GM12878 (cell line): ENCODE data around the gene PTPRN2. TPM values are rescaled to one million over a fixed set of nuclear protein-coding genes. Genes with fewer than 3 reads are reported as not detected.

Source experiments
- ATAC-seq: fragments of 200-7000 bp; cut with Tn5 transposase; 3 replicates; pipeline ENCODE4 v1.9.1; 2020; ENCODE audit warnings: mild to moderate bottlenecking, moderate library complexity
- BruUV-seq: library from RNA; stranded (reverse); fragments of 400-500 nt; replicated peaks from 2 replicates; lab custom pipeline; 2021; lab: Mats Ljungman, UMichigan
- CTCF ChIA-PET: fragments of 300-600 bp; sonication (Branson Sonifier 250); formaldehyde crosslinking; extraction: SDS; loops from one replicate; lab custom pipeline; 2021; ENCODE audit warnings: inconsistent platforms; lab: Yijun Ruan, JAX
- POLR2A ChIA-PET: fragments of 350-600 bp; formaldehyde crosslinking; extraction: SDS; loops from one replicate; lab custom pipeline; 2021; ENCODE audit warnings: inconsistent platforms; lab: Charles Lee
- RAD21 ChIA-PET: fragments of 300-600 bp; sonication (Branson Sonifier 250); formaldehyde crosslinking; loops from one replicate; lab custom pipeline; 2023; ENCODE audit warnings: antibody characterized with exemption; ENCODE audit not compliant: unreplicated experiment; lab: Charles Lee
- SMC1A ChIA-PET: fragments of 300-600 bp; sonication (Branson Sonifier 250); formaldehyde crosslinking; loops from one replicate; lab custom pipeline; 2023; ENCODE audit not compliant: unreplicated experiment, uncharacterized antibody; lab: Charles Lee
- DNase-seq: peaks from one replicate; pipeline ENCODE4 v3.0.0-alpha.2; 2011; ENCODE audit warnings: low read depth, low spot score
- FAIRE-seq: peaks from 3 replicates; lab custom pipeline; 2011; peaks lifted over from hg19 to GRCh38; lab: Jason Lieb, UNC
- H2AFZ ChIP-seq: 2 replicates; pipeline ENCODE4 v1.6.0; 2011; ENCODE audit warnings: low read depth, low read length, control low read depth; ENCODE audit not compliant: control insufficient read depth
- H3K27ac ChIP-seq: 2 replicates; pipeline ENCODE4 v1.5.1; 2011; ENCODE audit warnings: control low read depth; ENCODE audit not compliant: control insufficient read depth, insufficient read depth
- H3K27me3 ChIP-seq, 2 experiments: replicated peaks in 1 of 2; 2 replicates each; pipeline versions ENCODE4 v1.6.0 to v1.6.1; 2011; ENCODE audit warnings: low read length in 1 of 2; ENCODE audit not compliant: control insufficient read depth in 2 of 2, insufficient read depth in 2 of 2
- H3K36me3 ChIP-seq, 2 experiments: 2 replicates each; pipeline ENCODE4 v1.5.1; 2011; ENCODE audit warnings: low read length in 1 of 2; ENCODE audit not compliant: control insufficient read depth in 2 of 2, insufficient read depth in 2 of 2
- H3K4me1 ChIP-seq: 2 replicates; pipeline ENCODE4 v1.6.1; 2011; ENCODE audit warnings: mild to moderate bottlenecking, low read length, moderate library complexity, mixed read lengths; ENCODE audit not compliant: control insufficient read depth, insufficient read depth
- H3K4me2 ChIP-seq: 2 replicates; pipeline ENCODE4 v1.6.0; 2011; ENCODE audit warnings: control low read depth; ENCODE audit not compliant: control insufficient read depth, insufficient read depth
- H3K4me3 ChIP-seq: fragments of 200-600 bp; sonication (generic); 2 replicates; pipeline ENCODE4 v1.5.1; 2016
- H3K79me2 ChIP-seq: 2 replicates; pipeline ENCODE4 v1.6.0; 2011; ENCODE audit warnings: low read length; ENCODE audit not compliant: control insufficient read depth, insufficient read depth
- H3K9ac ChIP-seq: 2 replicates; pipeline ENCODE4 v1.8.0; 2011; ENCODE audit warnings: low read length, control low read depth, mixed read lengths; ENCODE audit not compliant: control insufficient read depth, insufficient read depth
- H3K9me3 ChIP-seq: replicated peaks from 3 replicates; pipeline ENCODE4 v1.5.1; 2011; ENCODE audit warnings: mild to moderate bottlenecking, low read length; ENCODE audit not compliant: control insufficient read depth, insufficient read depth
- H4K20me1 ChIP-seq: 2 replicates; pipeline ENCODE4 v1.6.0; 2011; ENCODE audit not compliant: control insufficient read depth, insufficient read depth
- BMI1 ChIP-seq: fragments of 450-650 bp; IDR thresholded peaks from 2 replicates; pipeline ENCODE4 v1.6.1; 2016; ENCODE audit warnings: mild to moderate bottlenecking, moderate library complexity, borderline replicate concordance
- E2F4 ChIP-seq: IDR thresholded peaks from 2 replicates; pipeline ENCODE4 v1.6.1; 2012; ENCODE audit warnings: low read depth, low read length, improper control_type of control experiment
- JUNB ChIP-seq: IDR thresholded peaks from 2 replicates; pipeline ENCODE4 v1.6.1; 2016; ENCODE audit warnings: antibody characterized with exemption, mild to moderate bottlenecking
- SUPT20H ChIP-seq: IDR thresholded peaks from 2 replicates; pipeline ENCODE4 v1.6.1; 2011; ENCODE audit warnings: low read depth, mild to moderate bottlenecking, low read length, moderate library complexity, borderline replicate concordance; ENCODE audit not compliant: control insufficient read depth
- USF1 ChIP-seq: IDR thresholded peaks from 2 replicates; pipeline ENCODE4 v1.6.1; 2011; ENCODE audit warnings: borderline replicate concordance, low read depth, mild to moderate bottlenecking, moderate library complexity, mixed read lengths, low read length; ENCODE audit not compliant: insufficient read depth; ENCODE audit errors: extremely low read length
- USF2 ChIP-seq: IDR thresholded peaks from 2 replicates; pipeline ENCODE4 v1.6.1; 2011; ENCODE audit warnings: low read depth, low read length, improper control_type of control experiment, borderline replicate concordance
- WGBS: methylation state at CpG from one replicate; pipeline ENCODE4 v1.1.6; 2016; ENCODE audit warnings: low lambda C conversion rate; ENCODE audit not compliant: insufficient replicate concordance, insufficient coverage; ENCODE audit errors: missing lambda C conversion rate; 5-methylcytosine and 5-hydroxymethylcytosine counted together
- in situ Hi-C: fragments of 300-500 bp; cut with MboI; formaldehyde crosslinking; loops from 9 replicates; pipeline ENCODE4 v1.14.3; 2018; ENCODE audit warnings: mixed read lengths
- intact Hi-C: fragments of 100-400 bp; cut with micrococcal nuclease; formaldehyde crosslinking; loops from one replicate; pipeline ENCODE4 v1.14.2; 2022; ENCODE audit not compliant: unreplicated experiment
- polyA plus RNA-seq, 11 experiments: library from polyadenylated mRNA; depleted of rRNA in 4 of 11; unstranded in 6 of 11; stranded (reverse) in 5 of 11; fragments of >200 nt; fragmentation: Nextera tagmentation in 4 of 11; fragmentation: Illumina TruSeq in 1 of 11; extraction: Ambion mirVana in 4 of 11; extraction: Trizol in 1 of 11; gene quantifications; 1 replicate in 1 of 11; 2 replicates in 10 of 11; pipeline versions ENCODE4 v1.2.1 to v1.2.3, GENCODE V29; 2011 to 2016; ENCODE audit warnings: inconsistent platforms in 2 of 11, missing spikeins in 2 of 11, low read depth in 1 of 11
- total RNA-seq, 4 experiments: library from RNA; depleted of rRNA in 3 of 4; stranded (reverse); fragments of >200 nt in 3 of 4; fragmentation: Illumina TruSeq in 1 of 4; extraction: Trizol in 1 of 4; gene quantifications; 2 replicates each; pipeline versions ENCODE4 v1.2.1 to v1.2.3, GENCODE V29; 2013 to 2021

Gene PTPRN2
- total and polyA plus RNA-seq, 10 of the 15 experiments (the other 5 are each of a cell fraction or from before 2014, with no cell fraction given), result 5.4 TPM; not detected in 9

GRCh38 chr7:158052381-158053060 lies 535.1 kb downstream of the PTPRN2 start:
- no peak for FAIRE-seq
- no peak overlapping the region for H3K27ac ChIP-seq

GRCh38 chr7:158051776-158052175 lies 535.8 kb downstream of the PTPRN2 start:
- Histone ChIP-seq H2AFZ (no peak overlapping the region), H3K27ac (no peak overlapping the region), H3K9me3 (no peaks in the 10 kb centered on the region; the same call in 2 of the 3 replicates), H3K4me3 (no peak overlapping the region), H3K79me2 (no peaks in the 10 kb centered on the region), H3K9ac (no peak overlapping the region), H3K4me1 (no peaks in the 10 kb centered on the region), H3K36me3 (no peaks in the 10 kb centered on the region), H3K4me2 (no peak overlapping the region), H3K27me3 (no peaks in the 10 kb centered on the region), H4K20me1 (no peaks in the 10 kb centered on the region)
- ATAC-seq (no peak), DNase-seq (no peak), FAIRE-seq (no peak)
- intact Hi-C loops, result no loop called here
- RAD21 ChIA-PET, result no interaction called here
- BruUV-seq, result no TSS peak
- in situ Hi-C loops, result no loop called here
- CTCF ChIA-PET, result no interaction called here
- TF ChIP-seq USF2 (no peak), USF1 (no peak)
- 34% methylated on average over 6 of the region's 6 CpGs for WGBS
- POLR2A ChIA-PET, result no interaction called here
- SMC1A ChIA-PET, result no interaction called here

More at GRCh38 chr7:158052381-158053060, 535.1 kb downstream of the PTPRN2 start:
- ChIA-PET POLR2A (no interaction called here), SMC1A (no interaction called here), CTCF (no interaction called here), RAD21 (no interaction called here)
- DNase-seq, result no peak
- H3K9ac ChIP-seq, result no peak overlapping the region
- no peaks in the 10 kb centered on the region for H3K79me2 ChIP-seq
- no peak overlapping the region for H3K4me3 ChIP-seq
- BruUV-seq, result no TSS peak
- in situ Hi-C loops (no loop called here), intact Hi-C loops (no loop called here)
- H3K9me3 ChIP-seq, result no peaks in the 10 kb centered on the region; the same call in 2 of the 3 replicates
- no peak overlapping the region for H3K4me2 ChIP-seq
- no peak for ATAC-seq
- TF ChIP-seq BMI1 (no peak), JUNB (no peak), SUPT20H (no peak), E2F4 (no peak)
- H3K36me3 ChIP-seq, result no peaks in the 10 kb centered on the region
- no peak overlapping the region for H2AFZ ChIP-seq
- H3K27me3 ChIP-seq, result no peaks in the 10 kb centered on the region
- H4K20me1 ChIP-seq, result no peaks in the 10 kb centered on the region
- 29% methylated on average over 23 of the region's 24 CpGs for WGBS
- H3K4me1 ChIP-seq, result no peaks in the 10 kb centered on the region
